GM12878 (cell line): ENCODE data around the gene GPR68. TPM values are rescaled to one million over a fixed set of nuclear protein-coding genes. Genes with fewer than 3 reads are reported as not detected.
A peak's percentile ranks its signal among the peaks of the same experiment; 100 is the strongest.

Experiments used
- CHD2 ChIP-seq: IDR thresholded peaks from 2 replicates; pipeline ENCODE4 v1.6.1; 2011; ENCODE audit warnings: low read depth, low read length, improper control_type of control experiment, borderline replicate concordance
- CTCF ChIP-seq, 3 experiments: IDR thresholded peaks in 2 of 3; conservative IDR thresholded peaks in 1 of 3; 2 replicates each; pipeline ENCODE4 v1.5.1; 2011; ENCODE audit warnings: low read depth in 3 of 3, low read length in 3 of 3, mild to moderate bottlenecking in 3 of 3, control low read depth in 2 of 3, moderate library complexity in 2 of 3, inconsistent platforms in 1 of 3, mixed read lengths in 1 of 3; ENCODE audit not compliant: control insufficient read depth in 2 of 3, insufficient read depth in 1 of 3; ENCODE audit errors: extremely low read depth in 1 of 3
- E4F1 ChIP-seq: fragments of 450-650 bp; IDR thresholded peaks from 2 replicates; pipeline ENCODE4 v1.6.1; 2018; ENCODE audit warnings: borderline replicate concordance, mild to moderate bottlenecking; ENCODE audit not compliant: partially characterized antibody
- IKZF1 ChIP-seq: fragments of 450-650 bp; conservative IDR thresholded peaks from 2 replicates; pipeline ENCODE4 v1.6.1; 2017; ENCODE audit warnings: antibody characterized with exemption, mild to moderate bottlenecking
- IRF3 ChIP-seq: fragments of 450-650 bp; IDR thresholded peaks from 2 replicates; pipeline ENCODE4 v1.6.1; 2014; ENCODE audit warnings: mild to moderate bottlenecking
- LARP7 ChIP-seq: fragments of 450-650 bp; IDR thresholded peaks from 2 replicates; pipeline ENCODE4 v1.6.1; 2017; ENCODE audit warnings: mild to moderate bottlenecking
- MYB ChIP-seq: fragments of 150-350 bp; IDR thresholded peaks from 2 replicates; pipeline ENCODE4 v1.6.1; 2014; ENCODE audit warnings: mild to moderate bottlenecking, low read depth, low read length, borderline replicate concordance
- NBN ChIP-seq: fragments of 450-650 bp; IDR thresholded peaks from 2 replicates; pipeline ENCODE4 v1.6.1; 2016
- NKRF ChIP-seq: fragments of 450-650 bp; conservative IDR thresholded peaks from 2 replicates; pipeline ENCODE4 v1.6.1; 2017; ENCODE audit warnings: mild to moderate bottlenecking, moderate library complexity
- NR2C1 ChIP-seq: fragments of 450-650 bp; IDR thresholded peaks from 2 replicates; pipeline ENCODE4 v1.6.1; 2017; ENCODE audit warnings: antibody characterized with exemption, mild to moderate bottlenecking, moderate library complexity
- POU2F2 ChIP-seq: IDR thresholded peaks from 3 replicates; pipeline ENCODE4 v1.6.1; 2011; ENCODE audit warnings: low read depth, mild to moderate bottlenecking, low read length, borderline replicate concordance
- SREBF1 ChIP-seq: IDR thresholded peaks from 2 replicates; pipeline ENCODE4 v1.6.1; 2012; ENCODE audit warnings: mild to moderate bottlenecking, low read length
- TCF3 ChIP-seq: IDR thresholded peaks from 2 replicates; pipeline ENCODE4 v1.6.1; 2012; ENCODE audit warnings: low read depth, mild to moderate bottlenecking, low read length, borderline replicate concordance; ENCODE audit not compliant: insufficient read depth
- USF1 ChIP-seq: IDR thresholded peaks from 2 replicates; pipeline ENCODE4 v1.6.1; 2011; ENCODE audit warnings: borderline replicate concordance, low read depth, mild to moderate bottlenecking, moderate library complexity, mixed read lengths, low read length; ENCODE audit not compliant: insufficient read depth; ENCODE audit errors: extremely low read length
- ZBTB11 ChIP-seq: fragments of 450-650 bp; formaldehyde crosslinking; IDR thresholded peaks from 2 replicates; pipeline ENCODE4 v1.5.0; 2022; ENCODE audit warnings: mild to moderate bottlenecking, missing genetic modification characterization
- ZSCAN29 ChIP-seq: fragments of 450-650 bp; IDR thresholded peaks from 2 replicates; pipeline ENCODE4 v1.6.1; 2017; ENCODE audit warnings: mild to moderate bottlenecking, moderate library complexity
- polyA plus RNA-seq, 11 experiments: library from polyadenylated mRNA; depleted of rRNA in 4 of 11; unstranded in 6 of 11; stranded (reverse) in 5 of 11; fragments of >200 nt; fragmentation: Nextera tagmentation in 4 of 11; fragmentation: Illumina TruSeq in 1 of 11; extraction: Ambion mirVana in 4 of 11; extraction: Trizol in 1 of 11; gene quantifications; 1 replicate in 1 of 11; 2 replicates in 10 of 11; pipeline versions ENCODE4 v1.2.1 to v1.2.3, GENCODE V29; 2011 to 2016; ENCODE audit warnings: inconsistent platforms in 2 of 11, missing spikeins in 2 of 11, low read depth in 1 of 11
- total RNA-seq, 4 experiments: library from RNA; depleted of rRNA in 3 of 4; stranded (reverse); fragments of >200 nt in 3 of 4; fragmentation: Illumina TruSeq in 1 of 4; extraction: Trizol in 1 of 4; gene quantifications; 2 replicates each; pipeline versions ENCODE4 v1.2.1 to v1.2.3, GENCODE V29; 2013 to 2021

The GPR68 gene
- total and polyA plus RNA-seq, 10 of the 15 experiments (the other 5 are each of a cell fraction or from before 2014, with no cell fraction given) = 0.06 to 3.4 (median 1.8) TPM

- TF ChIP-seq ZBTB11 (CRISPR knock-in tag) (no peak), IKZF1 (peak; percentile 64), IRF3 (no peak), CTCF (IDR thresholded peaks at IDR 0.05 in 2 of 3, conservative IDR thresholded peaks at IDR 0.05 in 1 of 3; ENCODE audit: control insufficient read depth in 2 of 3, extremely low read depth in 1 of 3, insufficient read depth in 1 of 3, low read depth in 3 of 3, low read length in 3 of 3) (0 out of 6 replicates have a peak, but pooled peaks have one; percentile 6 to 20 (median 8)), ZSCAN29 (0 out of 2 replicates have a peak, but pooled peaks have one; percentile 48), NR2C1 (no peak), TCF3 (no peak), USF1 (no peak), NBN (no peak), LARP7 (peak; percentile 12; the same call in 1 of the 2 replicates), POU2F2 (no peak), NKRF (0 out of 2 replicates have a peak, but pooled peaks have one; percentile 29), SREBF1 (no peak), MYB (no peak), CHD2 (no peak), E4F1 (no peak)
These were observed 8.6 kb upstream of the GPR68 start (continued) for GRCh38 chr14:91252871-91253794.
